Neuronal stem cell (in vitro differentiated cells): ENCODE results near the gene MCF2L2.
"Not testable (repeated sequence)": the region's sequence is repeated elsewhere in the genome, so short reads cannot be mapped to it uniquely, and the experiment has no call there.

ENCODE experiments used
- DNase-seq: peaks from one replicate; pipeline ENCODE4 v3.0.0-alpha.2; 2013; ENCODE audit warnings: low spot score
- H2AFZ ChIP-seq: one replicate; pipeline ENCODE4 v1.6.1; 2013; ENCODE audit warnings: mild to moderate bottlenecking, low read length, inconsistent platforms
- H2AK5ac ChIP-seq: 2 replicates; pipeline ENCODE4 v1.6.1; 2013; ENCODE audit warnings: low read depth, mild to moderate bottlenecking, inconsistent platforms, low read length, moderate library complexity, mixed read lengths
- H2BK120ac ChIP-seq: 2 replicates; pipeline ENCODE4 v1.6.1; 2013; ENCODE audit warnings: low read depth, mild to moderate bottlenecking, inconsistent platforms, low read length, moderate library complexity, mixed read lengths
- H2BK12ac ChIP-seq: one replicate; pipeline ENCODE4 v1.6.1; 2013; ENCODE audit warnings: low read length, inconsistent platforms
- H2BK15ac ChIP-seq: 2 replicates; pipeline ENCODE4 v1.6.1; 2013; ENCODE audit warnings: mild to moderate bottlenecking, low read length, inconsistent platforms, mixed read lengths
- H2BK5ac ChIP-seq: one replicate; pipeline ENCODE4 v1.6.1; 2013; ENCODE audit warnings: inconsistent platforms, mild to moderate bottlenecking, low read length, moderate library complexity
- H3K14ac ChIP-seq: one replicate; pipeline ENCODE4 v1.6.1; 2013; ENCODE audit warnings: low read length, inconsistent platforms
- H3K18ac ChIP-seq: 2 replicates; pipeline ENCODE4 v1.6.1; 2013; ENCODE audit warnings: low read length, inconsistent platforms
- H3K23ac ChIP-seq: 2 replicates; pipeline ENCODE4 v1.6.1; 2013; ENCODE audit warnings: low read depth, mild to moderate bottlenecking, mixed read lengths, low read length, inconsistent platforms; ENCODE audit not compliant: poor library complexity
- H3K27ac ChIP-seq: replicated peaks from 3 replicates; pipeline ENCODE4 v1.5.1; 2013; ENCODE audit warnings: low read length, inconsistent platforms
- H3K27me3 ChIP-seq, 3 experiments: 2 replicates each; pipeline ENCODE4 v1.6.1; 2013; ENCODE audit warnings: low read length in 3 of 3, mild to moderate bottlenecking in 2 of 3, inconsistent platforms in 1 of 3, low read depth in 1 of 3, mixed read lengths in 1 of 3, moderate library complexity in 1 of 3; ENCODE audit not compliant: control insufficient read depth in 3 of 3, insufficient read depth in 3 of 3
- H3K36me3 ChIP-seq, 2 donors: replicated peaks in 1 of 2; 2 replicates each; pipeline ENCODE4 v1.6.1; 2013; ENCODE audit warnings: low read length in 2 of 2; ENCODE audit not compliant: control insufficient read depth in 2 of 2, insufficient read depth in 2 of 2
- H3K4ac ChIP-seq: 2 replicates; pipeline ENCODE4 v1.6.1; 2013; ENCODE audit warnings: inconsistent platforms, mild to moderate bottlenecking, low read length, moderate library complexity
- H3K4me1 ChIP-seq, 2 donors: 1 replicate in 1 of 2; 2 replicates in 1 of 2; pipeline ENCODE4 v1.6.1; 2013; ENCODE audit warnings: low read length in 2 of 2, low read depth in 1 of 2; ENCODE audit not compliant: control insufficient read depth in 2 of 2, insufficient read depth in 1 of 2
- H3K4me2 ChIP-seq: one replicate; pipeline ENCODE4 v1.6.1; 2013; ENCODE audit warnings: mild to moderate bottlenecking, low read length, inconsistent platforms; ENCODE audit not compliant: insufficient read depth, poor library complexity, severe bottlenecking
- H3K4me3 ChIP-seq, 2 donors: 2 replicates each; pipeline ENCODE4 v1.5.1; 2013; ENCODE audit warnings: low read length in 2 of 2, mild to moderate bottlenecking in 2 of 2, inconsistent platforms in 1 of 2, moderate library complexity in 1 of 2
- H3K79me1 ChIP-seq: one replicate; pipeline ENCODE4 v1.6.1; 2013; ENCODE audit warnings: low read depth, mild to moderate bottlenecking, inconsistent platforms, low read length, moderate library complexity
- H3K9ac ChIP-seq: one replicate; pipeline ENCODE4 v1.6.1; 2013; ENCODE audit warnings: mild to moderate bottlenecking, low read depth, low read length, inconsistent platforms; ENCODE audit not compliant: poor library complexity
- H3K9me3 ChIP-seq, 2 donors: replicated peaks in 1 of 2; 2 replicates each; pipeline versions ENCODE3 to v1.6.1; 2013; ENCODE audit warnings: low read length in 2 of 2, mild to moderate bottlenecking in 2 of 2, inconsistent platforms in 1 of 2, low read depth in 1 of 2, mixed read lengths in 1 of 2, moderate library complexity in 1 of 2; ENCODE audit not compliant: control insufficient read depth in 2 of 2, insufficient read depth in 1 of 2
- H4K8ac ChIP-seq: one replicate; pipeline ENCODE4 v1.6.1; 2013; ENCODE audit warnings: low read depth, mild to moderate bottlenecking, inconsistent platforms, low read length, moderate library complexity
- H4K91ac ChIP-seq: one replicate; pipeline ENCODE4 v1.6.1; 2013; ENCODE audit warnings: low read length, low read depth, mild to moderate bottlenecking, inconsistent platforms; ENCODE audit not compliant: poor library complexity
- whole genome bisulfite sequencing, 2 donors: extraction: QIAGEN DNeasy Blood & Tissue Kit; methylation state at CpG; one replicate each; pipeline ENCODE4 v1.1.7; 2013; ENCODE audit warnings: missing lambda C conversion rate in 2 of 2, mixed read lengths in 1 of 2; ENCODE audit not compliant: insufficient read length in 2 of 2, insufficient replicate concordance in 1 of 2; ENCODE audit errors: extremely low coverage in 2 of 2; 5-methylcytosine and 5-hydroxymethylcytosine counted together

The MCF2L2 gene

DNA sequence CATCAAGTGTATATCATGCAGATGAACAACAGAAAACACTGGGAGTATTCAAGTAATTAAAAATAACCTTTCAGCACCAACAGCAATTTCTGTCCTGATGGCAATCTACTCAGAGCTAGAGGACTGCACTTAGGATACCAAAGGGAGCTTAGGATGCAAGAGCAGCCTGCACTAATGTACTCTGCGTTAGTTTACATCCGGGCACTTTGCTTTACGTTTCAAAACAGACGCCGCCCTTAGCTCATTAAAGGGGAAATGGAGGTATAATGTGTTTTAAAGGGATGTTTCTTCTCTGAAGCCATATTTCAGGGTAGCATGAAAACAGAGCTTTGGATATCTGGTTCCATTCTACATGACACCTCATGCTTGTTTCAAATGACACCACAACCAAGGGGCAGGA, 189.4 kb downstream of the MCF2L2 start:
- Histone ChIP-seq H3K4me3 (no peak overlapping the region), H3K4ac (no peak overlapping the region), H4K8ac (no peak overlapping the region), H2BK120ac (no peak overlapping the region), H3K79me1 (no peaks in the 10 kb centered on the region), H3K23ac (no peak overlapping the region), H4K91ac (no peak overlapping the region), H3K9me3 (peaks cover 3 to 11% of the 10 kb centered on the region in 2 donors), H3K36me3 (no peaks in the 10 kb centered on the region), H2BK12ac (no peak overlapping the region), H3K4me2 (no peak overlapping the region), H3K27me3 (no peaks in the 10 kb centered on the region), H2AK5ac (no peak overlapping the region), H3K14ac (no peak overlapping the region), H3K9ac (no peak overlapping the region), H2BK15ac (no peak overlapping the region), H3K27ac (no peak overlapping the region), H3K4me1 (no peaks in the 10 kb centered on the region), H2BK5ac (no peak overlapping the region), H2AFZ (no peak overlapping the region), H3K18ac (no peak overlapping the region)
- no peak for DNase-seq
- WGBS, 2 donors = no CpG with 5 or more reads among the region's 5 CpGs

DNA sequence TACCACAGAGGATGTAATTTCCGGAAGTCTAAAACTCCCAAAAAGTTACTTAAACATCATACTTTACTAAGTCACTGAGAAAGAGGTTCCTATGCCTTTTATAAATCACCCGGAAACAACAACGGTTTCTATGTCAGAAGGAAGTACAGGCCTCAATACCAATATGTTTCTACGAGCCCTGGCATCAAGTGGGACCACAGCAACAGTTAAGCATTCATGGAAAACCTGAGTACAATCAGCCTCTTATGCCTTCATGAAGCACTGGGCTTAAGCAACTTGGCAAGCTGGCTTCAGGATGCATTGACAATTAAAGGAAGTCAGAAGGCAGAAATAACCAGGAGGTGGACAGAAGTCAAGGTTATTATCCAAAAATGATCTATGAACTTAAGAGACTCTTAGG, 194.5 kb downstream of the MCF2L2 start:
- no peaks in the 10 kb centered on the region for H3K27me3 ChIP-seq
- no peak for DNase-seq
- H4K91ac ChIP-seq = no peak overlapping the region
- no peak overlapping the region for H3K23ac ChIP-seq
- H2BK15ac ChIP-seq = no peak overlapping the region
- H3K4me3 ChIP-seq = no peak overlapping the region
- no peak overlapping the region for H3K27ac ChIP-seq
- H3K4me1 ChIP-seq = no peaks in the 10 kb centered on the region
- H3K4me2 ChIP-seq = no peak overlapping the region
- no CpG with 5 or more reads among the region's 4 CpGs for WGBS, 2 donors
- no peak overlapping the region for H2AFZ ChIP-seq
- H2BK5ac ChIP-seq = no peak overlapping the region
- H4K8ac ChIP-seq = no peak overlapping the region
- H3K79me1 ChIP-seq = no peaks in the 10 kb centered on the region
- no peak overlapping the region for H3K4ac ChIP-seq
- H2BK120ac ChIP-seq = no peak overlapping the region
- H2AK5ac ChIP-seq = no peak overlapping the region
- no peak overlapping the region for H3K14ac ChIP-seq
- H2BK12ac ChIP-seq = no peak overlapping the region
- H3K18ac ChIP-seq = no peak overlapping the region
- H3K9me3 ChIP-seq = no peaks in the 10 kb centered on the region
- no peak overlapping the region for H3K9ac ChIP-seq
- no peaks in the 10 kb centered on the region for H3K36me3 ChIP-seq

GRCh38 chr3:183230826-183231225, 197.6 kb downstream of the MCF2L2 start:
- Histone ChIP-seq H3K4ac (no peak overlapping the region), H3K36me3 (no peaks in the 10 kb centered on the region), H2BK120ac (no peak overlapping the region), H3K18ac (no peak overlapping the region), H3K27me3 (peaks cover 0 to 3% (median 0%) of the 10 kb centered on the region in 3 experiments), H2BK12ac (no peak overlapping the region), H3K9ac (no peak overlapping the region), H3K4me2 (no peak overlapping the region), H2BK5ac (no peak overlapping the region), H3K23ac (no peak overlapping the region), H4K8ac (no peak overlapping the region), H2AK5ac (no peak overlapping the region), H4K91ac (no peak overlapping the region), H2BK15ac (no peak overlapping the region), H3K4me1 (no peaks in the 10 kb centered on the region), H2AFZ (no peak overlapping the region), H3K4me3 (no peak overlapping the region), H3K14ac (no peak overlapping the region), H3K79me1 (no peaks in the 10 kb centered on the region), H3K27ac (no peak overlapping the region), H3K9me3 (no peaks in the 10 kb centered on the region)
- WGBS, 2 donors = no CpG with 5 or more reads among the region's 3 CpGs
- DNase-seq = no peak

DNA sequence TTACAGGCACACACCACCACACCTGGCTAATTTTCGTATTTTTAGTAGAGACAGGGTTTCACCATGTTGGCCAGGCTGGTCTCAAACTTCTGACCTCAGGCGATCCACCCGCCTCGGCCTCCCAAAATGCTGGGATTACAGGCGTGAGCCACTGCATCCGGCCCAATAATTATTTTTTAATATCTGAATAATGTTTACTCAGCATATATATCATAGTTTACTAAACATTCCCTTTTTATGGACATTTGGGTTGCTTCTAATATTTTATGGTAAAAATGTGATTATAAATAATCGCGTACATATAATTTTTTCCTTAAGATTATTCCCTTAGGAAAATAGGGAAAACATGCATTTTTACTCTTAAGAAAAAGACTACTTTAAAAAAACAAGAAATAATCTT, 198.2 kb downstream of the MCF2L2 start:
- H2BK120ac ChIP-seq, H3K4me2 ChIP-seq, H3K4me3 ChIP-seq, H2BK12ac ChIP-seq, H3K36me3 ChIP-seq, H3K9me3 ChIP-seq, H3K79me1 ChIP-seq, H3K18ac ChIP-seq, DNase-seq, H2AK5ac ChIP-seq, H2BK5ac ChIP-seq, H2BK15ac ChIP-seq, H3K4me1 ChIP-seq, H3K27me3 ChIP-seq, H3K9ac ChIP-seq, H3K14ac ChIP-seq, H3K23ac ChIP-seq, H3K4ac ChIP-seq, H3K27ac ChIP-seq, H4K91ac ChIP-seq, H2AFZ ChIP-seq, H4K8ac ChIP-seq: not testable (repeated sequence)
- no CpG with 5 or more reads among the region's 8 CpGs for WGBS, 2 donors
